Measurements from ENCODE around the gene PAAF1. TPM values are rescaled to one million over a fixed set of nuclear protein-coding genes. Genes with fewer than 3 reads are reported as not detected.

Gene PAAF1
- total and polyA plus RNA-seq, 2 of the 13 experiments (the other 11 are each of a cell fraction or from before 2014, with no cell fraction given), result 13.5 to 28.8 TPM

- TF ChIP-seq BHLHE40 (IDR thresholded peaks at IDR 0.05; ENCODE audit: low read length) (peak; percentile 88), ZMYM4 (CRISPR knock-in tag; IDR thresholded peaks at IDR 0.05) (peak; percentile 83), ZFP36L1 (CRISPR knock-in tag; IDR thresholded peaks at IDR 0.05) (peak; percentile 4; the same call in 1 of the 2 replicates), PHF20 (CRISPR knock-in tag; IDR thresholded peaks at IDR 0.05) (peak; percentile 92), JUND (CRISPR knock-in tag; IDR thresholded peaks at IDR 0.05) (peak; percentile 19; the same call in 1 of the 2 replicates), HDAC2 (CRISPR knock-in tag; IDR thresholded peaks at IDR 0.05) (peak; percentile 83), ZBTB42 (CRISPR knock-in tag; IDR thresholded peaks at IDR 0.05) (no peak; the same call in 1 of the 2 replicates), ZNF605 (CRISPR knock-in tag; IDR thresholded peaks at IDR 0.05) (peak; percentile 87), ZNF280B (CRISPR knock-in tag; IDR thresholded peaks at IDR 0.05; ENCODE audit: borderline replicate concordance) (no peak; the same call in 1 of the 2 replicates), ONECUT2 (CRISPR knock-in tag; IDR thresholded peaks at IDR 0.05) (no peak), ZNF562 (CRISPR knock-in tag; IDR thresholded peaks at IDR 0.05; ENCODE audit: borderline replicate concordance) (no peak), ZNF329 (CRISPR knock-in tag; IDR thresholded peaks at IDR 0.05; ENCODE audit: low read depth) (0 out of 2 replicates have a peak, but pooled peaks have one; percentile 59), IKZF1 (IDR thresholded peaks at IDR 0.05) (no peak), ZNF841 (CRISPR knock-in tag; IDR thresholded peaks at IDR 0.05; ENCODE audit: borderline replicate concordance) (no peak), TFE3 (CRISPR knock-in tag; IDR thresholded peaks at IDR 0.05) (peak; percentile 71)
- TF ChIP-seq, protein P1, sequence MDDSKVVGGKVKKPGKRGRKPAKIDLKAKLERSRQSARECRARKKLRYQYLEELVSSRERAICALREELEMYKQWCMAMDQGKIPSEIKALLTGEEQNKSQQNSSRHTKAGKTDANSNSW (CRISPR knock-in tag; IDR thresholded peaks at IDR 0.05; ENCODE audit: borderline replicate concordance), result peak; percentile 61; the same call in 1 of the 2 replicates
- TF ChIP-seq, protein P2, sequence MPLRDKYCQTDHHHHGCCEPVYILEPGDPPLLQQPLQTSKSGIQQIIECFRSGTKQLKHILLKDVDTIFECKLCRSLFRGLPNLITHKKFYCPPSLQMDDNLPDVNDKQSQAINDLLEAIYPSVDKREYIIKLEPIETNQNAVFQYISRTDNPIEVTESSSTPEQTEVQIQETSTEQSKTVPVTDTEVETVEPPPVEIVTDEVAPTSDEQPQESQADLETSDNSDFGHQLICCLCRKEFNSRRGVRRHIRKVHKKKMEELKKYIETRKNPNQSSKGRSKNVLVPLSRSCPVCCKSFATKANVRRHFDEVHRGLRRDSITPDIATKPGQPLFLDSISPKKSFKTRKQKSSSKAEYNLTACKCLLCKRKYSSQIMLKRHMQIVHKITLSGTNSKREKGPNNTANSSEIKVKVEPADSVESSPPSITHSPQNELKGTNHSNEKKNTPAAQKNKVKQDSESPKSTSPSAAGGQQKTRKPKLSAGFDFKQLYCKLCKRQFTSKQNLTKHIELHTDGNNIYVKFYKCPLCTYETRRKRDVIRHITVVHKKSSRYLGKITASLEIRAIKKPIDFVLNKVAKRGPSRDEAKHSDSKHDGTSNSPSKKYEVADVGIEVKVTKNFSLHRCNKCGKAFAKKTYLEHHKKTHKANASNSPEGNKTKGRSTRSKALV (CRISPR knock-in tag; IDR thresholded peaks at IDR 0.05), result 0 out of 2 replicates have a peak, but pooled peaks have one; percentile 20
- TF ChIP-seq, protein P3, sequence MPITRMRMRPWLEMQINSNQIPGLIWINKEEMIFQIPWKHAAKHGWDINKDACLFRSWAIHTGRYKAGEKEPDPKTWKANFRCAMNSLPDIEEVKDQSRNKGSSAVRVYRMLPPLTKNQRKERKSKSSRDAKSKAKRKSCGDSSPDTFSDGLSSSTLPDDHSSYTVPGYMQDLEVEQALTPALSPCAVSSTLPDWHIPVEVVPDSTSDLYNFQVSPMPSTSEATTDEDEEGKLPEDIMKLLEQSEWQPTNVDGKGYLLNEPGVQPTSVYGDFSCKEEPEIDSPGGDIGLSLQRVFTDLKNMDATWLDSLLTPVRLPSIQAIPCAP (CRISPR knock-in tag; IDR thresholded peaks at IDR 0.05; ENCODE audit: low read depth), result 0 out of 2 replicates have a peak, but pooled peaks have one; percentile 44
These were observed at the start of gene PAAF1, which contains the start of gene COA4 (continued) for GRCh38 chr11:73876424-73877310.
